GM23248 (cell line): ENCODE results near the gene LRATD1.

Source experiments
- EZH2 ChIP-seq: fragments of 200-600 bp; sonication (generic); IDR thresholded peaks from 2 replicates; pipeline ENCODE4 v1.6.1; 2018; ENCODE audit warnings: antibody characterized with exemption, mild to moderate bottlenecking; ENCODE audit not compliant: insufficient read depth, poor library complexity, severe bottlenecking
- EZH2phosphoT487 ChIP-seq: fragments of 200-600 bp; sonication (generic); IDR thresholded peaks from 2 replicates; pipeline ENCODE4 v1.6.1; 2018; ENCODE audit warnings: antibody characterized with exemption, moderate library complexity, mild to moderate bottlenecking, low read depth; ENCODE audit not compliant: insufficient read depth

DNA sequence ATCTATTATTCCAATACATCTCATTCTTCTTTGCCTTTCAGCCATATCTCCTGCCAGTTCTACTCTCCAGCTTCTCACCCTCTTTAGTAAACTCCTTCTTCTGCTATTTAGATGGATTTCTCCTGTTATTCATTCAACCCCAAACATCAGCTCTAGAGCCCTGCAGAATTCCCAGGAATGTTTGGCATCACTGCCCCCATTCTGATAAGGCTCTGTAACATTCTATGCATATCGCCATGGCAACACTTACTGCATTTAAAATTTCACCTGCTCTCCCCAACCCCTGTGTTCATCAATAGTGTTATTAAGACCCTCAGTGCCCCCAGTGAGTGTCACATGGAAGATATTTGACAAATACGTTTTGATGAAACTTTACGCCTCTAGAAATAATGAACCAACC is 28.6 kb downstream of the LRATD1 start:
- no peak for TF ChIP-seq EZH2
- no peak for TF ChIP-seq EZH2phosphoT487
